Measurements from ENCODE around the gene PIK3CB.
"Not testable (repeated sequence)": the region's sequence is repeated elsewhere in the genome, so short reads cannot be mapped to it uniquely, and the experiment has no call there.

The PIK3CB gene

GRCh38 chr3:138687236-138687635 lies 147.5 kb downstream of the PIK3CB start:
- in situ Hi-C loops (cut with MboI; ENCODE audit: low sequenced_read_pairs): no loop called here

DNA sequence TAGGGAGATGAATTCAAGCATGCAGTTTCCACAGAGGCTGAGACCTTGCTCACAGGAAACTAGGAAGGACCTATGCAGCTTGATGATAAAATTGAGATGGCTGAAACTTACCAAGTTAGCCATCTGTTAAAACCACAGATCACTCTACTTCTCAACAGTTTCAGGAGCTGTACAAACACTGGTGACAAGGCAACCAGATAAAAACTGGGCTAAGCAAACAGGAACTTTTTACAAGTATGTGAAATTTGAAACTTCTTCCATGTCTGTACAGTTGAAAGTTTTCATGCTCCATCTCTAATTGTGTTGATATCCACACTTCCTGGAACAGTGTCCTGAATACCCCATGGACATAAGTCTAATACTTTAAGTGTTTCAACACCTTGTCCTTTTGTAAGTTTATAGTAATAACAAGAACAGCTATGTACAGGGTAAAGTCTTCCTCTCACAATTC lies 147.9 kb downstream of the PIK3CB start:
- in situ Hi-C loops (cut with MboI; ENCODE audit: low sequenced_read_pairs): no loop called here

DNA sequence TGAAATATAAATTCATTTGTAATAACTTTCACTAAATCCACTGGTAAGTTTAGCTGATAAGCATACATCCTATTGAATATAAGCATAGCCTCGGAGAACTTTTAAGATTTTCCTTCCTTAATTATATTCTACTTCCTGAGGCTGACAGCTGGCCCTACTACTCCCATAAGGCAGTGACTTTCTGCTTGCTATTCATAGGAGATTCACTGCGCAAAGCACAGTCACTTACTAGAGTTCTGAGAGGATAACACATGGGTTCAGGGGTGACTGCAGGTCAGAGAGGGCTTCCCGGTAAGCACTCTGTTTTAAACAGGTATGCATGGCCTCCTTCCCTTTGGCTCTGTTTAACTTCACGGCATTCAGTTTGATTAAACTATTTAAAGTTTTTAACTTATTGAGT lies 150.3 kb downstream of the PIK3CB start:
- in situ Hi-C loops (cut with MboI; ENCODE audit: low sequenced_read_pairs): no loop called here

- in situ Hi-C loops (cut with MboI; ENCODE audit: low sequenced_read_pairs): no loop called here
Observed at GRCh38 chr3:138682648-138683047, 152.1 kb downstream of the PIK3CB start.

- in situ Hi-C loops (cut with MboI; ENCODE audit: low sequenced_read_pairs): no loop called here
Observed at GRCh38 chr3:138681463-138682220, 153.1 kb downstream of the PIK3CB start.

- in situ Hi-C loops (cut with MboI; ENCODE audit: low sequenced_read_pairs): not testable (repeated sequence)
Observed at GRCh38 chr3:138680974-138681373, 153.8 kb downstream of the PIK3CB start.

DNA sequence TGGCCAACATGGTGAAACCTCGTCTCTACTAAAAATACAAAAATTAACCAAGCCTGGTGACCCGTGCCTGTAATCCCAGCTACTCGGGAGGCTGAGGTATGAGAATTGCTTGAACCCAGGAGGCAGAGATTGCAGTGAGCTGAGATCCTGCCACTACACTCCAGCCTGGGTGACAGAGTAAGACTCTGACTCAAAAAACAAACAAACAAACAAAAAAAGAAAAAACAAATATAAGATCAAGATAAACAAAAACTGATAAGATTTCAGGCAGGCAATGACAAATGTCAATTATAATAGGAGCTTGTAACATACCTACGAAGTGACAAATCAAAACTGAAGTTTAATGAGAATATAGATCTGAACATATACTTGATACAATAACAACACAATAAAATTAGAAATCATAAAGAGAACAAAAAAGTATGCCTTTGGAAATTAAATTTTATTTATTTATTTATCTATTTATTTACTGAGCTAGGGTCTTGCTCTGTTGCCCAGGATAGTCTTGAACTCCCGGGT lies 155.8 kb downstream of the PIK3CB start:
- in situ Hi-C loops (cut with MboI; ENCODE audit: low sequenced_read_pairs): no loop called here

GRCh38 chr3:138678086-138678485 lies 156.6 kb downstream of the PIK3CB start:
- in situ Hi-C loops (cut with MboI; ENCODE audit: low sequenced_read_pairs): no loop called here

- in situ Hi-C loops (cut with MboI; ENCODE audit: low sequenced_read_pairs): no loop called here
Observed at GRCh38 chr3:138675393-138675792, 159.3 kb downstream of the PIK3CB start.

- in situ Hi-C loops (cut with MboI; ENCODE audit: low sequenced_read_pairs): no loop called here
Observed at GRCh38 chr3:138673641-138674530, 160.8 kb downstream of the PIK3CB start.

GRCh38 chr3:138670407-138670806 lies 164.3 kb downstream of the PIK3CB start:
- in situ Hi-C loops (cut with MboI; ENCODE audit: low sequenced_read_pairs): no loop called here

DNA sequence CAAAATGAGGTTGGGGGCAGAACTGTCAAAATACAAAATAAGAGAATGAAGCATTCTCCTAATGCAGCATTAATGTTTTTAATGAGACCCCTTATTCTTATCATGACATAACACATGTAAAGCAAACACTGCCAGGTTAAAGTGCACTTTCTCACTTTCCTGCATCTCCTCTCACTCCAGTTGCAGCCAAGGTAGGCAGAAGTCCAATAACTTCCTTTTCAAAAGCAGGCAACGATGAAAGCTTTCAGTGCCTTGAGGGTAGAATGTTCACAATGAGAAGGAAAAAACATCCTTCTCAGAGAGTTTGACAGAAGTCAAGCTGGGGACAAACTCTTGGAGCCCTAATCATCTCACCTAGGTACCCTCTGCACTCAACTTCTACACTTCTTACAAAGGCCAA lies 166.6 kb downstream of the PIK3CB start:
- in situ Hi-C loops (cut with MboI; ENCODE audit: low sequenced_read_pairs): no loop called here

DNA sequence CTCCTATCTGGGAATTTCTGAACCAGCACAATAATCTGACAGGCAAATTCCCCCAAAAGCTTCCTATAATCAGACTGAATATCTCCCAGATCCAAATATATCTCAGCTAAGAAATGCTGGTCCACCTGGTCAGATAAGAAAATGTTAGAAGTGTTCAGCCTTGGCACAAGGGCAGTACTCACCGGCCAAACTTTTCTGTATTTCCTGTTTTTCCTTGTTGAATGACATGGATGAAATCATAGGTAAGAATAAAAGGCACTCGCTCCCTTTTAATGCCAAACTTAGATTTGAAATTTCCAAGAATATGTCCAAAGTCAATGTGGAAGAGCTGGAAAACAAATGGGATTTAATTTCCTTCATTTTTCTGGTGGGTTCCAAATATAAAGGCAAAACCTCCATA lies 177.2 kb downstream of the PIK3CB start:
- in situ Hi-C loops (cut with MboI; ENCODE audit: low sequenced_read_pairs): no loop called here

- in situ Hi-C loops (cut with MboI; ENCODE audit: low sequenced_read_pairs): no loop called here
Observed at GRCh38 chr3:138653567-138653966, 181.2 kb downstream of the PIK3CB start.

GRCh38 chr3:138649134-138649533 lies 185.6 kb downstream of the PIK3CB start:
- in situ Hi-C loops (cut with MboI; ENCODE audit: low sequenced_read_pairs): no loop called here

DNA sequence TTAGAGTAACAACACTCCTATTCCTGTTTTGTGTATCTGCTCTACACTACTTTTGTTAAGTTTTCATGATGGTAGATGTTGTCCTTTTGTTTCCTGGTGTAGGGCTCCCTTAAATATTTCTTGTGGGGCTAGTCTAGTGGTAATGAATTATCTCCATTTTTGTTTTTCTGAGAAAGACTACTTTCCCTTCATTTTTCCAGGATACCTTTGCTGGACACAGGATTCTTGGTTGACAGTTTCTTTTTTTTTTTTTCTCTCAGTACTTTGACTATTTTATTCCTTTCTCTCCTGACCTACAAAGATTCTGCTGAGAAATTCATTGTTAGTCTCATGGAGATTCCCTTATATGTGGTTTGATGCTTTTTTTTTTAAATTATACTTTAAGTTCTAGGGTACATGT lies 188.2 kb downstream of the PIK3CB start:
- in situ Hi-C loops (cut with MboI; ENCODE audit: low sequenced_read_pairs): no loop called here

DNA sequence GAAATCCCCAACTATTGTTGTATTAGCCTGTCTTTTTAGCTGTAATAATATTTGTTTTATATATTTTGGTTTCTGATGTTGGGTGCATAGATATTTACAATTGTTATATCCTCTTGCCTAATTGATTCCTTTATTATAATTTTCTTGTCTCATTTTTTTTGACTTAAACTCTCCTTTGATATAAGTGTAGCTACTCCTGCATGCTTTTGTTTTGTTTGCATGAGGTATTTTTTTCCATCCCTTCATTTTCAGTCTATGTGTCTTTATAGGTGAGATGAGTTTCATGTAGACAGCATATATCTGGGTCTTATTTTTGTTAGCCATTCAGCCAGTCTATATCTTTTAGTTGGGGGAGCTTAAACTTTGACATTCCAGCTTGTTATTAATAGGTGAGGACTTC lies 188.7 kb downstream of the PIK3CB start:
- in situ Hi-C loops (cut with MboI; ENCODE audit: low sequenced_read_pairs): no loop called here

DNA sequence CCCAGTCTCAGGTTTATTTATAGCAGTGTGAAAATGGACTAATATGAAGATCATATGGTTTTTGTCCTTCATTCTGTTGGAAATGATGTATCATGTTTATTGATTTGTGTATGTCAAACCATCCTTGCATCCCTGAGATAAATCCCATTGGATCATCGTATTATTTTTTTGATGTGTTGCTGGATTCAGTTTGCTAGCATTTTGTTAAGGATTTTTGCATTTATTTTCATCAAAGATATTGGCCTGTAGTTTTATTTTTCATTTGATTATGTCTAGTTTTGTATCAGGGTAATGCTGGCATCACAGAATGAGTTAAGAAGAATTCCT lies 191.8 kb downstream of the PIK3CB start:
- in situ Hi-C loops (cut with MboI; ENCODE audit: low sequenced_read_pairs): no loop called here

- in situ Hi-C loops (cut with MboI; ENCODE audit: low sequenced_read_pairs): no loop called here
Observed at GRCh38 chr3:138642226-138642926, 192.4 kb downstream of the PIK3CB start.

DNA sequence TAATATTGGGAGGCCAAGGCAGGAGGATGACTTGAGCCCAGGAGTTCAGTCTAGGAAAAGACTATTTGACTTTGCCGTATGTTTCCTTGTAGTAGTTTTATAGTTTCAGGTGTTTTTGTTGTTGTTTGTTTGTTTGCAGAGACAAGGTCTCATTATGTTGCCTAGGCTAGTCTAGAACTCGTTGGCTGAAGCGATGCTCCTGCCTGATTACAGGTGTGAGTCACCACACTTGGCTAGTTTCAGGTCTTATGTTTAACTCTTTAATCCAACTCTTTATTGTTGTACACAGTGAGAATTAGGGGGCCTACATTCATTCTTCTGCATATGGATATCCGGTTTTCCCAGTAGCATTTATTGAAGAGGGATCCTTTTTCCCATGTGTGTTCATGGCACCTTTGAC lies 194.2 kb downstream of the PIK3CB start:
- in situ Hi-C loops (cut with MboI; ENCODE audit: low sequenced_read_pairs): no loop called here

- in situ Hi-C loops (cut with MboI; ENCODE audit: low sequenced_read_pairs): no loop called here
Observed at GRCh38 chr3:138638641-138639040, 196.1 kb downstream of the PIK3CB start.

Measured in HL-60/S4 (cell line).